GM18870 (cell line): ENCODE data around the gene IL3RA.
"Not testable (repeated sequence)": the region's sequence is repeated elsewhere in the genome, so short reads cannot be mapped to it uniquely, and the experiment has no call there.

ENCODE experiments used
- ATAC-seq: cut with Tn5 transposase; IDR thresholded peaks from one replicate; pipeline ENCODE4 v1.9.1; 2021; ENCODE audit warnings: moderate library complexity; ENCODE audit not compliant: unreplicated experiment

The IL3RA gene

GRCh38 chrX:1397441-1398270, 61.1 kb downstream of the IL3RA start:
- no peak for ATAC-seq

- no peak for ATAC-seq
These were observed 62.1 kb downstream of the IL3RA start for GRCh38 chrX:1398431-1399340.

- ATAC-seq: no peak
These were observed 63.5 kb downstream of the IL3RA start for GRCh38 chrX:1400049-1400448.

GRCh38 chrX:1400742-1401471, 64.3 kb downstream of the IL3RA start:
- ATAC-seq: no peak

GRCh38 chrX:1401611-1402430, 65.2 kb downstream of the IL3RA start:
- no peak for ATAC-seq

GRCh38 chrX:1403228-1403627, 66.6 kb downstream of the IL3RA start:
- ATAC-seq: no peak

- ATAC-seq: not testable (repeated sequence)
These were observed 67.3 kb downstream of the IL3RA start for GRCh38 chrX:1403867-1404266.

GRCh38 chrX:1405769-1406168, 69.2 kb downstream of the IL3RA start:
- ATAC-seq: not testable (repeated sequence)

GRCh38 chrX:1407035-1407434, 70.5 kb downstream of the IL3RA start:
- ATAC-seq: no peak

GRCh38 chrX:1411326-1411725, 74.7 kb downstream of the IL3RA start:
- ATAC-seq: no peak

GRCh38 chrX:1412551-1413161, 76.1 kb downstream of the IL3RA start:
- no peak for ATAC-seq

- ATAC-seq: no peak
These were observed 79.8 kb downstream of the IL3RA start for GRCh38 chrX:1416327-1416784.

GRCh38 chrX:1416965-1417760, 80.6 kb downstream of the IL3RA start:
- no peak for ATAC-seq

GRCh38 chrX:1417921-1418771, 81.6 kb downstream of the IL3RA start:
- no peak for ATAC-seq

- ATAC-seq: no peak
These were observed 82.4 kb downstream of the IL3RA start for GRCh38 chrX:1418901-1419544.

GRCh38 chrX:1419545-1420355, 83.2 kb downstream of the IL3RA start:
- ATAC-seq: no peak

GRCh38 chrX:1420371-1420770, 83.8 kb downstream of the IL3RA start:
- no peak for ATAC-seq
